Measurements from ENCODE around the gene FFAR2.
A peak's percentile ranks its signal among the peaks of the same experiment; 100 is the strongest.
"Not testable (repeated sequence)": the region's sequence is repeated elsewhere in the genome, so short reads cannot be mapped to it uniquely, and the experiment has no call there.

Gene FFAR2

GRCh38 chr19:35458192-35458591 is 10.1 kb downstream of the FFAR2 start:
- no peak for DNase-seq

GRCh38 chr19:35458731-35459391 is 10.8 kb downstream of the FFAR2 start:
- DNase-seq: peak; percentile 22

GRCh38 chr19:35459414-35460082 is 11.5 kb downstream of the FFAR2 start:
- DNase-seq: no peak

GRCh38 chr19:35460608-35461007 is 12.6 kb downstream of the FFAR2 start:
- no peak for DNase-seq

- DNase-seq: no peak
Measured at GRCh38 chr19:35461060-35461459, 13.0 kb downstream of the FFAR2 start.

DNA sequence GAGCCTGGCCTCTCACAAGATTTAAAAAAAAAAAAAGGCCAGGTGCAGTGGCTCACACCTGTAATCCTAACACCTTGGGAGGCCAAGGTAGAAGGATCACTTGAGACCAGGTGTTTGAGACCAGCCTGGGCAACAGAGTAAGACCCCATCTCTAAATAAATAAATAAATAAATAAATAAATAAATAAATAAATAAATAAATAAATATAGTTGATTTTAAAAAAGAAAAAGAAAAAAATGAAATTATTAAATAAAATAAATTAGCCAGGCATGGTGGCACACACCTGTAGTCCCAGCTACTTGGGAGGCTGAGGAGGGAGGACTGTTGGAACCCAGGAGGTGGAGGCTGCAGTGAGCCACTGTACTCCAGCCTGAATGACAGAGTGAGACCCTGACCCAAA is 13.7 kb downstream of the FFAR2 start:
- DNase-seq: not testable (repeated sequence)

- no peak for DNase-seq
Measured at GRCh38 chr19:35462476-35462953, 14.5 kb downstream of the FFAR2 start.

DNA sequence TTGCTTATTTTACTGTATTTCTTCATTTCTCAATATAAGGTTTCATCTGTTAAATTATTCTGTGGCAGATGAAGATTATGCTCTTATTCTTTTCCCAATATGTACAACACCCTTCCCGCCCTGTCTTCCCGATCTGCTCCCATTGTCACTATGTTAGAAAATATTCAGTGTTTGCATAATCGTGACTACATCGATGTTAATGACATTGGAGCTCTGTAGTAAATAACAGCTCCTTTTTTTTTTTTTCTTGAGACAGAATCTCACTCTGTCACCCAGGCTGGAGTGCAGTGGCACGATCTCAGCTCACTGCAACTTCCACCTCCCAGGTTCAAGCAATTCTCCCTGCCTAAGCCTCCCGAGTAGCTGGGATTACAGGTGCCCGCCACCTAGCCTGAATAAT is 14.9 kb downstream of the FFAR2 start:
- DNase-seq: not testable (repeated sequence)

- no peak for DNase-seq
Measured at GRCh38 chr19:35466259-35466658, 18.2 kb downstream of the FFAR2 start.

GRCh38 chr19:35468637-35469036 is 20.6 kb downstream of the FFAR2 start:
- no peak for DNase-seq

GRCh38 chr19:35470128-35470527 is 22.1 kb downstream of the FFAR2 start:
- DNase-seq: no peak

GRCh38 chr19:35471075-35471474 is 23.0 kb downstream of the FFAR2 start:
- DNase-seq: not testable (repeated sequence)

DNA sequence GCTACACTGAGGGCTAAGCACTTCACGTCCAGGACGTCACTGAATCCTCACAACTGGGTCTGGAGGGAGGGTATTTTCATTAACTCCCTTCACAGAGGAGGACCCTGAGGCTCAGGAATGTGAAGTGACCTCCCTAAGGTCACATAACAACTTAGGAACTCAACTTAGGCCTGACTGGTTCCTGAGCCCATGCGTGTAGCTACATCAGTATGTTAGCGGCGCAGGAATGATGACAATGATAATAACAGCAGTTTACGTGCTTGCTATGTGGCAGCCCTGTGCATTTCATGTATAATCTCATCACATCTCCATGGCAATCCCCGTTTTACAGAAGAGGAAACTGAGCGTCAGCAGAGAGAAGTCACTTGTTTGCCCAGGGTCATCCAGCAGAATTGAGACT is 23.9 kb downstream of the FFAR2 start:
- DNase-seq: no peak

- DNase-seq: no peak
Measured at GRCh38 chr19:35474104-35474503, 26.0 kb downstream of the FFAR2 start.

GRCh38 chr19:35474594-35474993 is 26.5 kb downstream of the FFAR2 start:
- DNase-seq: not testable (repeated sequence)

DNA sequence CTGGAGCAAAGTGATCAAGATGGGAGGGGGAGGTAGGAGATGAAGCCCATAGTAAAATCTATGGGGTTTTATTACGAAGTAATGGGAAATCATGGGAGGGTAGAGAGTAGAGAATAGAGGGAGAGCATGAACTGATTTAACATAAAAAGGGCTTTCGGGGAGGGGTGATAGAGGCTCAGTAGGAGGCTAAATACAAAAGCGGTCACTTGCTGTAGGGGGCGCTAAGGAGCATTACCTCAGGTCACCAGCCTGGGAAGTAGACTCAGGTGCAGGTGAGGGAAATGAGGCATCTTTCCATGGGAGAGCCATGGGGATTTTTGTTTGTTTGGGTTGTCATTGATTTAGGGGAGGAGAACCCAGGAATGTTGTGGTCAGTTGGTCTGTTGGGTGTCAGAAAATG is 28.1 kb downstream of the FFAR2 start:
- DNase-seq: no peak

GRCh38 chr19:35478794-35479677 is 31.0 kb downstream of the FFAR2 start:
- no peak for DNase-seq

GRCh38 chr19:35483089-35483488 is 35.0 kb downstream of the FFAR2 start:
- DNase-seq: no peak

- no peak for DNase-seq
Measured at GRCh38 chr19:35484252-35485036, 36.4 kb downstream of the FFAR2 start.

DNA sequence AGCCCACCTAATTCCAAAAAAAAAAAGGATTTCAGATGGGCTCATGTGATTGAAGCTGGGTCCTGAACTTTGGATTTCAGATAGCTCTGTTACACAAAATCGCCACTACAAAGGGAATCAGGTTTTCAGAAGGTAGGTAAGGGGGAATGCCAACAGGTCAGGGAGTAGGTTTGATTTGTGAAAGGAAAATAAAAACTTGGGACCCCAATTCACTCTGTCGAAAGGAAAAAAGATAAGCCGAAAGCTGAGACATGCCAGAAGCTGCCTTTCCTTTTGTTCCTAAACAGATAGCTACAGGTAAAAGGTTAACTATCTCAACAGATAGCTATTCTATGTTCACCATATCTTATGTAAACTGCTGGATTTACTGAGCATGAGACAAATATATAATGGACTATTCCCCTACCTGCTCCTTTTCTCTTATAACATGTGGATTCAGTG is 38.2 kb downstream of the FFAR2 start:
- DNase-seq: no peak

DNA sequence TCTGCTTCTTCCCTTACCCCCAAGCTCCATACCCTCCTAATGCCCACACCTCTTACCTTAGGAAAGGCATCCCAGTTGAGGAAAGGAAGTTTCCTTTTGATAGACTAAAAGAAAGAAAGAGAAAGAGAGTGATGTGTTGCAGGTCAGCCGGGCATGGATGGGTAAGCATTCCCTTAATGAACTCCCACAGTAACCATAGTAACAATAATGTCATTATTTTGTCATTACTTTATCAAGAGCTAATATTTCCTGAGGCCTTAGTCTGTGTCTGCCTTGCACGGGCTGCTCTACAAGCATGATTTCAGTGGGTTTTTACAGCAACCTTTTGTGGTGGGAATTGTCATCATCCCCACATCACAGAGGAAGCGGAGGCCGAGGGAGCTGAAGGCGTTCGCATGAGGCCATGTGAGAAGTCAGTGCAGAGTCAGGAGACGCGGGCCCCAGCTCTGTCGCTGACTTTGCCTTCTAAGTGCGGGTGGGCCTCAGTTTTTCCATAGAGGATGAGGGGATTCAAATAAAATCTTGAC is 39.7 kb downstream of the FFAR2 start:
- DNase-seq: no peak

GRCh38 chr19:35488677-35489076 is 40.6 kb downstream of the FFAR2 start:
- DNase-seq: no peak

Data from DMS 273 treated with DMSO at 0.1 percent for 48 hours (cell line).